Activated CD8-positive, alpha-beta T cell treated with anti-CD3 and anti-CD28 coated beads, Interleukin-2, amount 10 ng/mL, durations not matched to agents 7 days and 5 days (primary cell): ENCODE data around the gene CCDC178. TPM values are rescaled to one million over a fixed set of nuclear protein-coding genes. Genes with fewer than 3 reads are reported as not detected.
"Not testable (repeated sequence)": the region's sequence is repeated elsewhere in the genome, so short reads cannot be mapped to it uniquely, and the experiment has no call there.

Experiments used
- ATAC-seq: fragments of 150-1000 bp; cut with Tn5 transposase; one replicate; pipeline ENCODE4 v1.10.0; 2021; ENCODE audit warnings: moderate library complexity
- CTCF ChIA-PET: fragments of 350-600 bp; sonication (Branson Sonifier 250); formaldehyde crosslinking; loops from one replicate; lab custom pipeline; 2021; ENCODE audit warnings: antibody characterized with exemption; lab: Charles Lee
- POLR2A ChIA-PET: fragments of 350-600 bp; sonication (Branson Sonifier 250); formaldehyde crosslinking; loops from one replicate; lab custom pipeline; 2021; ENCODE audit warnings: antibody characterized with exemption; lab: Charles Lee
- DNase-seq: peaks from one replicate; pipeline ENCODE4 v3.0.0-alpha.2; 2020
- H3K27ac Mint-ChIP-seq: one replicate; pipeline ENCODE4 v1.8.0; 2021; ENCODE audit warnings: mild to moderate bottlenecking, mixed read lengths
- H3K27me3 Mint-ChIP-seq: one replicate; pipeline ENCODE4 v1.8.0; 2021; ENCODE audit warnings: low read depth, mixed read lengths
- H3K36me3 Mint-ChIP-seq: one replicate; pipeline ENCODE4 v1.8.0; 2021; ENCODE audit warnings: low read depth, mixed read lengths
- H3K4me1 Mint-ChIP-seq: one replicate; pipeline ENCODE4 v1.8.0; 2021; ENCODE audit warnings: low read depth, mixed read lengths
- H3K4me3 Mint-ChIP-seq: one replicate; pipeline ENCODE4 v1.8.0; 2021; ENCODE audit warnings: mild to moderate bottlenecking, mixed read lengths
- H3K9me3 Mint-ChIP-seq: one replicate; pipeline ENCODE4 v1.8.0; 2022; ENCODE audit warnings: mixed read lengths; ENCODE audit not compliant: insufficient read depth
- total RNA-seq, 2 experiments: library from RNA; stranded (reverse); gene quantifications; one replicate each; pipeline ENCODE4 v1.2.3, GENCODE V29; 2021

CCDC178 gene
- total RNA-seq, 2 experiments from 2014 or later: not detected

- H3K9me3 Mint-ChIP-seq: no peaks in the 10 kb centered on the region
- no peaks in the 10 kb centered on the region for H3K27me3 Mint-ChIP-seq
- CTCF ChIA-PET: no interaction called here
- H3K4me3 Mint-ChIP-seq: no peak overlapping the region
- no peak for ATAC-seq
- POLR2A ChIA-PET: no interaction called here
- no peak for DNase-seq
- no peak overlapping the region for H3K27ac Mint-ChIP-seq
- H3K4me1 Mint-ChIP-seq: no peaks in the 10 kb centered on the region
- no peaks in the 10 kb centered on the region for H3K36me3 Mint-ChIP-seq
These were observed 244.7 kb downstream of the CCDC178 start for GRCh38 chr18:33195795-33196194.

DNA sequence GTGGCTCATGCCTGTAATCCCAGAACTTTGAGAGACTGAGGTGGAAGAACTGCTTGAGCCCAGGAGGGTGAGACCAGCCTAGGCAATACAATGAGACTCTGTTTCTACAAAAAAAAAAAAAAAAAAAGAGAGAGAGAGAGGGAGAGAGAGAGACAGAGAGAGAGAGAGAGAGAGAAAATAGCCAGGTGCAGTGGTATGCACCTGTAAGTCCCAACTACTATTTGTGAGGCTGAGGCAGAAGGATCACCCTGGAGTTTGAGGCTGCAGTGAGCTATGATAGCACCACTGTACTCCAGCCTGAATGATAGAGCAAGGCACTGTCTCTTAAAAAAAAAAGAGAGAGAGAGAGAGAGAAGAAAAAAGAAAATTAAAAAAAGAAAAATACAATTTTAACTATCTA is 245.7 kb downstream of the CCDC178 start:
- DNase-seq (no peak), ATAC-seq (no peak)
- H3K36me3 Mint-ChIP-seq: no peaks in the 10 kb centered on the region
- H3K27ac Mint-ChIP-seq: no peak overlapping the region
- no peak overlapping the region for H3K4me3 Mint-ChIP-seq
- CTCF ChIA-PET: no interaction called here
- no peaks in the 10 kb centered on the region for H3K27me3 Mint-ChIP-seq
- H3K9me3 Mint-ChIP-seq: no peaks in the 10 kb centered on the region
- no peaks in the 10 kb centered on the region for H3K4me1 Mint-ChIP-seq
- POLR2A ChIA-PET: no interaction called here

GRCh38 chr18:33184958-33185357 is 255.6 kb downstream of the CCDC178 start:
- Mint-ChIP-seq H3K27ac (no peak overlapping the region), H3K36me3 (no peaks in the 10 kb centered on the region), H3K27me3 (no peaks in the 10 kb centered on the region), H3K4me3 (no peak overlapping the region), H3K9me3 (peaks cover 3% of the 10 kb centered on the region), H3K4me1 (no peaks in the 10 kb centered on the region)
- DNase-seq (no peak), ATAC-seq (no peak)
- POLR2A ChIA-PET: no interaction called here
- CTCF ChIA-PET: no interaction called here

DNA sequence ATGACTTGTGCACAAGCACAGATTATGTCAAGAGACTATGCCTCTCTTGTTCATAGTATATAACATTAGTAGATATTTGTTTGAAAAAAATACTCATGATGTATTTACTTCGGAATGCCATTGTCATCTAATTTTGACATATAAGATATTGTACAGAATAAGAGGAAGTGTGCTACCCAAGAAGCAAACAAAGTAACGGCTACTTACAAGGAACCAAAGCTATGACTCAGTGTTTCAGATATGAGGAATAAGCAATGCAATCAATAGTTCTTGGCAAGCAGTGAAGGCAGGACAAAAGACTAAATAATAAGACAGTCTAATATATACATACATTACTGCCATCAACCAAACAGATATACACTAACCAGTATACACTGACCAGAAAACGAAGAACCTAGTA is 256.3 kb downstream of the CCDC178 start:
- DNase-seq (no peak), ATAC-seq (no peak)
- H3K27ac Mint-ChIP-seq: no peak overlapping the region
- POLR2A ChIA-PET: no interaction called here
- no peak overlapping the region for H3K4me3 Mint-ChIP-seq
- peaks cover 3% of the 10 kb centered on the region for H3K9me3 Mint-ChIP-seq
- CTCF ChIA-PET: no interaction called here
- H3K4me1 Mint-ChIP-seq: no peaks in the 10 kb centered on the region
- no peaks in the 10 kb centered on the region for H3K27me3 Mint-ChIP-seq
- no peaks in the 10 kb centered on the region for H3K36me3 Mint-ChIP-seq

GRCh38 chr18:33183136-33183535 is 257.4 kb downstream of the CCDC178 start:
- Mint-ChIP-seq H3K4me1 (no peaks in the 10 kb centered on the region), H3K36me3 (no peaks in the 10 kb centered on the region), H3K27ac (no peak overlapping the region), H3K27me3 (no peaks in the 10 kb centered on the region), H3K4me3 (no peak overlapping the region), H3K9me3 (peaks cover 3% of the 10 kb centered on the region)
- ATAC-seq: no peak
- no peak for DNase-seq
- ChIA-PET CTCF (no interaction called here), POLR2A (no interaction called here)

- DNase-seq (no peak), ATAC-seq (no peak)
- Mint-ChIP-seq H3K4me3 (no peak overlapping the region), H3K27me3 (no peaks in the 10 kb centered on the region), H3K36me3 (no peaks in the 10 kb centered on the region), H3K9me3 (peaks cover 3% of the 10 kb centered on the region), H3K4me1 (no peaks in the 10 kb centered on the region), H3K27ac (no peak overlapping the region)
- ChIA-PET POLR2A (no interaction called here), CTCF (no interaction called here)
These were observed 259.5 kb downstream of the CCDC178 start for GRCh38 chr18:33181016-33181415.

GRCh38 chr18:33169218-33169617 is 271.3 kb downstream of the CCDC178 start:
- CTCF ChIA-PET: no interaction called here
- Mint-ChIP-seq H3K4me1 (no peaks in the 10 kb centered on the region), H3K27me3 (no peaks in the 10 kb centered on the region), H3K36me3 (no peaks in the 10 kb centered on the region), H3K27ac (no peak overlapping the region), H3K9me3 (no peaks in the 10 kb centered on the region), H3K4me3 (no peak overlapping the region)
- POLR2A ChIA-PET: no interaction called here
- no peak for ATAC-seq
- no peak for DNase-seq

GRCh38 chr18:33164121-33164520 is 276.4 kb downstream of the CCDC178 start:
- DNase-seq, H3K4me1 Mint-ChIP-seq, ATAC-seq, H3K27ac Mint-ChIP-seq, H3K36me3 Mint-ChIP-seq, CTCF ChIA-PET, H3K4me3 Mint-ChIP-seq, H3K9me3 Mint-ChIP-seq, H3K27me3 Mint-ChIP-seq, POLR2A ChIA-PET: not testable (repeated sequence)

- Mint-ChIP-seq H3K27me3 (no peaks in the 10 kb centered on the region), H3K36me3 (no peaks in the 10 kb centered on the region), H3K9me3 (peaks cover 7% of the 10 kb centered on the region), H3K4me3 (no peak overlapping the region), H3K4me1 (no peaks in the 10 kb centered on the region), H3K27ac (no peak overlapping the region)
- CTCF ChIA-PET: no interaction called here
- POLR2A ChIA-PET: no interaction called here
- DNase-seq (no peak), ATAC-seq (no peak)
These were observed 279.4 kb downstream of the CCDC178 start for GRCh38 chr18:33161131-33161530.

DNA sequence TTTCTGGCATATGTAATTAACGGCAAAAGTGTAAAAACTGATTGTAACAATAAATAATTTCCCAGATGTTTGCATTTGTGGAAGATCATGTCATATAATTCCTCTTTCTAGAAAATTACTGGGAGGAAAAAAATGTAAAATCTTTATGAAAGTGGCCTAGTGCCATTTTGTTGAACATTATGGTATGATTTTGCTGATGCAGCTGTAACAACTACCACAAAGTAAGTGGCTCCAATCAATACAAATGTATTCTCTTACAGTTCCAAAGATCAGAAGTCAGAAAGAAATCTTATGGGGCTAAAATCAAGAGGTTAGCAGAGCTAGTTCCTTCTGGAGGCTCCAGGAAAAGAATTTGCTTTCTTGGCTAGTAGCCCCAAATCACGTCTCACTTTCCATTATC is 281.4 kb downstream of the CCDC178 start:
- ATAC-seq: no peak
- no peaks in the 10 kb centered on the region for H3K27me3 Mint-ChIP-seq
- H3K36me3 Mint-ChIP-seq: no peaks in the 10 kb centered on the region
- no peaks in the 10 kb centered on the region for H3K4me1 Mint-ChIP-seq
- POLR2A ChIA-PET: no interaction called here
- H3K27ac Mint-ChIP-seq: no peak overlapping the region
- CTCF ChIA-PET: no interaction called here
- H3K4me3 Mint-ChIP-seq: no peak overlapping the region
- no peak for DNase-seq
- H3K9me3 Mint-ChIP-seq: peaks cover 7% of the 10 kb centered on the region

- Mint-ChIP-seq H3K9me3 (peaks cover 7% of the 10 kb centered on the region), H3K4me1 (no peaks in the 10 kb centered on the region), H3K27ac (no peak overlapping the region), H3K4me3 (no peak overlapping the region), H3K36me3 (no peaks in the 10 kb centered on the region), H3K27me3 (no peaks in the 10 kb centered on the region)
- DNase-seq: no peak
- ChIA-PET POLR2A (no interaction called here), CTCF (no interaction called here)
- ATAC-seq: no peak
These were observed 282.6 kb downstream of the CCDC178 start for GRCh38 chr18:33157893-33158292.

- ChIA-PET POLR2A (no interaction called here), CTCF (no interaction called here)
- peaks cover 7% of the 10 kb centered on the region for H3K9me3 Mint-ChIP-seq
These were observed 283.5 kb downstream of the CCDC178 start for GRCh38 chr18:33156906-33157470.

GRCh38 chr18:33154049-33154448 is 286.5 kb downstream of the CCDC178 start:
- Mint-ChIP-seq H3K27ac (no peak overlapping the region), H3K36me3 (no peaks in the 10 kb centered on the region), H3K4me3 (no peak overlapping the region), H3K9me3 (peaks cover 5% of the 10 kb centered on the region), H3K27me3 (no peaks in the 10 kb centered on the region), H3K4me1 (no peaks in the 10 kb centered on the region)
- ATAC-seq: no peak
- CTCF ChIA-PET: no interaction called here
- POLR2A ChIA-PET: no interaction called here
- DNase-seq: no peak

More at GRCh38 chr18:33156906-33157470, 283.5 kb downstream of the CCDC178 start:
- no peak overlapping the region for H3K27ac Mint-ChIP-seq
- no peaks in the 10 kb centered on the region for H3K36me3 Mint-ChIP-seq
- no peaks in the 10 kb centered on the region for H3K4me1 Mint-ChIP-seq
- no peak for ATAC-seq
- no peak for DNase-seq
- no peak overlapping the region for H3K4me3 Mint-ChIP-seq
- H3K27me3 Mint-ChIP-seq: no peaks in the 10 kb centered on the region
